GM13976 (cell line): ENCODE data around the gene FAM161A.

Experiments
- DNase-seq: peaks from one replicate; pipeline ENCODE4 v3.0.0; 2012; ENCODE audit warnings: low spot score
- in situ Hi-C: fragments of 300-500 bp; cut with MboI; formaldehyde crosslinking; loops from one replicate; pipeline ENCODE4 v1.12.0; 2022; ENCODE audit warnings: low sequenced_read_pairs, mixed read lengths, inconsistent platforms; ENCODE audit not compliant: unreplicated experiment
- TF ChIP-seq, protein P1 (sequence below): IDR thresholded peaks from 2 replicates; pipeline ENCODE4 v1.5.1; 2012; ENCODE audit warnings: borderline replicate concordance, mild to moderate bottlenecking; ENCODE audit not compliant: insufficient read depth; ENCODE audit errors: extremely low read depth, missing control alignments, control extremely low read depth

The FAM161A gene

DNA sequence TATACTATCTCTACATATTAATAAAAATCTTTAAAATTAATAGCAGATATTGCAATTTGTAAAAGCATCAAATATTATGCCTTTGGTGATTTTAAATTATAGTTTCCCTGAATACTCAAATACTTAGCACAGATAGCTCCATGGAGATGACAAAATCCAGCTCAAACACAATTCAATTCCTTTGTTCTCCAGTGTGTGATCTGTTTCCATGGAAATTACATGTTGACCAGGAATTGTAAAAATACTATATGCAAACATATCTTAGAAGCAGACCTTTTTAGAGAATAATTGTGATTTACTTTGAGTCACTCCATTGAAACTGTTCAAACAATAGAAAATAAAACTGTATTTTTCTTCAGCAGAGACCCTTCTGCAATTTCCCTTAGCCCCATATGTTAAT is 68.3 kb downstream of the FAM161A start:
- no peak for DNase-seq
- TF ChIP-seq, protein P1, sequence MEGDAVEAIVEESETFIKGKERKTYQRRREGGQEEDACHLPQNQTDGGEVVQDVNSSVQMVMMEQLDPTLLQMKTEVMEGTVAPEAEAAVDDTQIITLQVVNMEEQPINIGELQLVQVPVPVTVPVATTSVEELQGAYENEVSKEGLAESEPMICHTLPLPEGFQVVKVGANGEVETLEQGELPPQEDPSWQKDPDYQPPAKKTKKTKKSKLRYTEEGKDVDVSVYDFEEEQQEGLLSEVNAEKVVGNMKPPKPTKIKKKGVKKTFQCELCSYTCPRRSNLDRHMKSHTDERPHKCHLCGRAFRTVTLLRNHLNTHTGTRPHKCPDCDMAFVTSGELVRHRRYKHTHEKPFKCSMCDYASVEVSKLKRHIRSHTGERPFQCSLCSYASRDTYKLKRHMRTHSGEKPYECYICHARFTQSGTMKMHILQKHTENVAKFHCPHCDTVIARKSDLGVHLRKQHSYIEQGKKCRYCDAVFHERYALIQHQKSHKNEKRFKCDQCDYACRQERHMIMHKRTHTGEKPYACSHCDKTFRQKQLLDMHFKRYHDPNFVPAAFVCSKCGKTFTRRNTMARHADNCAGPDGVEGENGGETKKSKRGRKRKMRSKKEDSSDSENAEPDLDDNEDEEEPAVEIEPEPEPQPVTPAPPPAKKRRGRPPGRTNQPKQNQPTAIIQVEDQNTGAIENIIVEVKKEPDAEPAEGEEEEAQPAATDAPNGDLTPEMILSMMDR = no peak
- in situ Hi-C loops = no loop called here

DNA sequence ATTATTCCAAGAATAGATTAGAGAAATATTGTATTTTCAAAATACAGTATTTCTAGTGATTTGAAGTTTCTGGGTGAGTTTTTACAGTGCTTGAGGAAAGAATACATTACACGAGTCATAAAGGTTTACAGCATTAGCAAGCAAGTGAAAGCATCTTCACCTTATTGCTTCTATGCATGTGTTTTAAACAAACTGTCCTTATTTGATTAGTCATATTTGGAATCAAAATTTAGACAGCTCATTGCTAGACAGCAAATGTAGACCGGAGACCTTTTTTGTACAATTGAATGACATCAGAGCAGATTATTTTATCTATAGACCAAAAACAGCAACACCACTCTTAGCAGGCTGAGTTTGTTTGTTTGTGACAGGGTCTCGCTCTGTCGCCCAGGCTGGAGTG is 69.2 kb downstream of the FAM161A start:
- TF ChIP-seq, protein P1 = no peak
- no peak for DNase-seq
- in situ Hi-C loops = no loop called here

DNA sequence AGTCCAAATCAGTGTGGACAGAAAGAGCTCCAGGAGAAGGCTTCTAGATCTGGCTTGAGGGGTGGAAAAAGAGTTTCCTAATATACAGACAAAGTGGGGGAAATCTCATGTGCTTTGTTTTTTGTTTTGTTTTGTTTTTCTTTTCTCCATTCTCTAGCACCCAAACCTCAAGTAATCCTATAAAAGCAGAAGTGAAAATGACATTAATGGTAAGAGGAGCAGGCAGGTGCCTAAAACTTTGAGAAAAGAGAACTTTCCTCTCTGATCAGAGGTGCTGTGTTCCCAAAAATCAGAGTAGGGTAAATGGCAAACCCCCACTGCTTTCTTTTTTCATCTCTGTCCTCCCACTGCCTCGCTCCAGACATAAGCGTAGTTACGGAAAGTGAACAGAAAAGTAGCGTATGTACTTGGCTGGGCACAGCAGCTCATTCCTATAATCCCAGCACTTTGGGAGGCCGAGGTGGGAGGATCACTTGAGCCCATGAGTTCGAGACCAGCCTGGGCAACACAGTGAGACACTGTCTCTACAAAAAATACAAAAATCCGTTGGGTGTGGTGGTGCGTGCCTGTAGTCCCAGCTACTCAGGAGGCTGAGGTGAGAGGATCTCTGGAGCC is 77.8 kb downstream of the FAM161A start:
- in situ Hi-C loops = no loop called here
- DNase-seq = peak; percentile 60
- TF ChIP-seq, protein P1 = no peak
